Loucy (cell line): ENCODE data around the gene ENTPD6.

Experiments
- H2AFZ ChIP-seq: fragments of 200-600 bp; sonication (generic); 2 replicates; pipeline ENCODE4 v1.6.0; 2016; ENCODE audit warnings: antibody characterized with exemption, mild to moderate bottlenecking, low read length, moderate library complexity
- H3F3A ChIP-seq: fragments of 200-600 bp; 2 replicates; pipeline ENCODE4 v1.6.0; 2016; ENCODE audit warnings: antibody characterized with exemption, low read depth, mild to moderate bottlenecking
- H3K27me3 ChIP-seq: fragments of 200-600 bp; sonication (generic); 2 replicates; pipeline ENCODE4 v1.6.1; 2014; ENCODE audit warnings: low read length, mild to moderate bottlenecking; ENCODE audit not compliant: insufficient read depth, poor library complexity, severe bottlenecking
- H3K36me3 ChIP-seq: fragments of 200-600 bp; sonication (generic); 2 replicates; pipeline ENCODE4 v1.6.1; 2016; ENCODE audit warnings: low read length; ENCODE audit not compliant: insufficient read depth
- H3K4me1 ChIP-seq: fragments of 200-600 bp; sonication (generic); 2 replicates; pipeline ENCODE4 v1.5.1; 2014; ENCODE audit warnings: low read length, mild to moderate bottlenecking; ENCODE audit not compliant: insufficient read depth, poor library complexity, severe bottlenecking
- H3K4me2 ChIP-seq: fragments of 200-600 bp; sonication (generic); 2 replicates; pipeline ENCODE4 v1.6.0; 2014; ENCODE audit warnings: antibody characterized with exemption, low read length, low read depth, mild to moderate bottlenecking; ENCODE audit not compliant: poor library complexity, severe bottlenecking
- H3K4me3 ChIP-seq: fragments of 200-600 bp; sonication (generic); 2 replicates; pipeline ENCODE4 v1.5.1; 2014; ENCODE audit warnings: low read length, mild to moderate bottlenecking, mixed read lengths; ENCODE audit not compliant: poor library complexity, severe bottlenecking
- H3K79me2 ChIP-seq: fragments of 200-600 bp; sonication (generic); 2 replicates; pipeline ENCODE4 v1.6.1; 2014; ENCODE audit warnings: low read length; ENCODE audit not compliant: insufficient read depth
- H3K9ac ChIP-seq: fragments of 200-600 bp; sonication (generic); 2 replicates; pipeline ENCODE4 v1.6.0; 2014; ENCODE audit warnings: mild to moderate bottlenecking, low read depth, low read length, moderate library complexity; ENCODE audit not compliant: poor library complexity, severe bottlenecking
- H3K9me2 ChIP-seq: fragments of 200-600 bp; sonication (generic); replicated peaks from 2 replicates; pipeline ENCODE4 v1.6.1; 2016; ENCODE audit warnings: low read depth, low read length, mixed read lengths
- H3K9me3 ChIP-seq: fragments of 200-600 bp; sonication (generic); 2 replicates; pipeline ENCODE4 v1.6.1; 2014; ENCODE audit warnings: mild to moderate bottlenecking, antibody characterized with exemption, low read length, low read depth; ENCODE audit not compliant: insufficient read depth
- H4K20me1 ChIP-seq: fragments of 200-600 bp; sonication (generic); 2 replicates; pipeline ENCODE4 v1.6.0; 2014; ENCODE audit warnings: antibody characterized with exemption, low read length, mild to moderate bottlenecking; ENCODE audit not compliant: insufficient read depth, poor library complexity, severe bottlenecking
- CTCF ChIP-seq: fragments of 200-600 bp; sonication (generic); conservative IDR thresholded peaks from 2 replicates; pipeline ENCODE4 v1.5.1; 2014; ENCODE audit warnings: mild to moderate bottlenecking, antibody characterized with exemption, low read length
- EZH2phosphoT487 ChIP-seq: fragments of 200-600 bp; IDR thresholded peaks from 2 replicates; pipeline ENCODE4 v1.6.1; 2018; ENCODE audit warnings: antibody characterized with exemption, mild to moderate bottlenecking, moderate library complexity, borderline replicate concordance

The ENTPD6 gene

GRCh38 chr20:25225642-25226432, 30.3 kb downstream of the ENTPD6 start:
- Histone ChIP-seq H3F3A (no peaks in the 10 kb centered on the region), H2AFZ (no peak overlapping the region), H3K9me3 (no peaks in the 10 kb centered on the region), H3K9ac (no peak overlapping the region), H3K27me3 (no peaks in the 10 kb centered on the region), H3K4me1 (no peaks in the 10 kb centered on the region), H3K79me2 (no peaks in the 10 kb centered on the region), H4K20me1 (no peaks in the 10 kb centered on the region), H3K4me2 (no peak overlapping the region), H3K36me3 (peaks cover 4% of the 10 kb centered on the region; the same call in 1 of the 2 replicates), H3K9me2 (no peaks in the 10 kb centered on the region), H3K4me3 (no peak overlapping the region)
- no peak for TF ChIP-seq EZH2phosphoT487
- no peak for TF ChIP-seq CTCF

- Histone ChIP-seq H2AFZ (no peak overlapping the region), H3K9me2 (no peaks in the 10 kb centered on the region), H3K4me3 (no peak overlapping the region), H4K20me1 (no peaks in the 10 kb centered on the region), H3K27me3 (no peaks in the 10 kb centered on the region), H3K36me3 (peaks cover 4% of the 10 kb centered on the region; the same call in 1 of the 2 replicates), H3K9ac (no peak overlapping the region), H3K4me1 (no peaks in the 10 kb centered on the region), H3K9me3 (no peaks in the 10 kb centered on the region), H3K79me2 (no peaks in the 10 kb centered on the region), H3F3A (no peaks in the 10 kb centered on the region), H3K4me2 (no peak overlapping the region)
- TF ChIP-seq EZH2phosphoT487 (no peak), CTCF (no peak)
Observed at GRCh38 chr20:25226433-25227316, 31.2 kb downstream of the ENTPD6 start.

DNA sequence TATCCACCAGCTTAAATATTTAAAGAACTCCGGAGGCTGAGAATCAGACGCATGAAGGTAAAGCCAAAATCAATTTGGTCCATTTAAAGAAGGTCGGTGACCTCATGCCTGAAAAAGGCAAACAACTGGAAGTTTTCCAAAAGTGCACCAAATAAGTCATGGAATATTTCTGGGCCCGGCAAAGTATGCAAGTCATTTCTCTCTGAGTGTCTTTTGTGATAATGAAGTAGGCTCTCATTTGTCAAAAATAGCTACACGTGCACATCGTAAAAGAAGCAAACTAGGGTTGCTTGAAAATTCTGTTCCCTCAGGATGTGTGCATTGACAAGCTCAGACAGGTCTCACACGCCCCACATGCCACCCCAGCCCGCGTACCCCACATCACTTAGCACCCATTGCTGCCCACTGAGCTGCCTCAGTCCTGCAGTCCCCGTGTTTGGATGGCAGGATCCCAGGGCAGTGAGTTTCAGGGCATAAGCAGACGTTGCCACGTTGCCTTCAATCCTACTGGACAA, 31.9 kb downstream of the ENTPD6 start:
- no peaks in the 10 kb centered on the region for H4K20me1 ChIP-seq
- no peaks in the 10 kb centered on the region for H3K27me3 ChIP-seq
- H3K9me2 ChIP-seq, result no peaks in the 10 kb centered on the region
- no peaks in the 10 kb centered on the region for H3F3A ChIP-seq
- TF ChIP-seq EZH2phosphoT487 (no peak), CTCF (no peak)
- H3K36me3 ChIP-seq, result peaks cover 4% of the 10 kb centered on the region; the same call in 1 of the 2 replicates
- H3K9ac ChIP-seq, result no peak overlapping the region
- no peak overlapping the region for H2AFZ ChIP-seq
- no peak overlapping the region for H3K4me3 ChIP-seq
- H3K4me1 ChIP-seq, result no peaks in the 10 kb centered on the region
- H3K4me2 ChIP-seq, result no peak overlapping the region
- no peaks in the 10 kb centered on the region for H3K9me3 ChIP-seq
- H3K79me2 ChIP-seq, result no peaks in the 10 kb centered on the region
